ENCODE measurements around the gene CT45A8. TPM values are rescaled to one million over a fixed set of nuclear protein-coding genes. Genes with fewer than 3 reads are reported as not detected.
"Not testable (repeated sequence)": the region's sequence is repeated elsewhere in the genome, so short reads cannot be mapped to it uniquely, and the experiment has no call there.

Gene CT45A8
- total and polyA plus RNA-seq, 7 donors = not detected

- H3K4me3 ChIP-seq; H3K27ac ChIP-seq; H3K9me3 ChIP-seq; DNase-seq; intact Hi-C loops (cut with DNase I); H3K36me3 ChIP-seq (ENCODE audit: insufficient read depth in 1 of 2, low read depth in 1 of 2); ATAC-seq; H3K27me3 ChIP-seq (ENCODE audit: insufficient read depth in 3 of 3, low read length in 2 of 3); H3K4me1 ChIP-seq: not testable (repeated sequence)
- WGBS, 3 donors = no CpG with 5 or more reads among the region's 17 CpGs
These were observed 17.2 kb downstream of the CT45A8 start, which contains the start of gene CT45A7 for GRCh38 chrX:135837180-135837579. Gene CT45A7, minus strand, starts transcription at chrX:135837280. Its CDS starts 3,747 bp downstream, at chrX:135833533.

GRCh38 chrX:135819912-135820311 is 34.4 kb downstream of the CT45A8 start, which contains the start of gene CT45A2:
Gene CT45A2, minus strand, starts transcription at chrX:135820012. Its CDS starts 3,747 bp downstream, at chrX:135816265.
- intact Hi-C loops (cut with DNase I); H3K27ac ChIP-seq: not testable (repeated sequence)

GRCh38 chrX:135802687-135803086 is 51.7 kb downstream of the CT45A8 start, which contains the start of gene CT45A6:
Gene CT45A6, minus strand, starts transcription at chrX:135802787. Its CDS starts 3,794 bp downstream, at chrX:135798993.
- ATAC-seq; H3K27ac ChIP-seq; intact Hi-C loops (cut with DNase I); H3K9me3 ChIP-seq; DNase-seq; H3K36me3 ChIP-seq (ENCODE audit: insufficient read depth in 1 of 2, low read depth in 1 of 2); H3K27me3 ChIP-seq (ENCODE audit: insufficient read depth in 3 of 3, low read length in 2 of 3); H3K4me3 ChIP-seq; H3K4me1 ChIP-seq: not testable (repeated sequence)
- WGBS, 3 donors = no CpG with 5 or more reads among the region's 16 CpGs

More at GRCh38 chrX:135819912-135820311, 34.4 kb downstream of the CT45A8 start, which contains the start of gene CT45A2:
- not testable (repeated sequence) for H3K4me1 ChIP-seq; DNase-seq; H3K36me3 ChIP-seq (ENCODE audit: insufficient read depth in 1 of 2, low read depth in 1 of 2); H3K27me3 ChIP-seq (ENCODE audit: insufficient read depth in 3 of 3, low read length in 2 of 3); H3K4me3 ChIP-seq; ATAC-seq; H3K9me3 ChIP-seq
- no CpG with 5 or more reads among the region's 17 CpGs for WGBS, 3 donors

Other genes starting within 250 kb of the CT45A8 start
- not detected for gene CT45A1, start 140.9 kb downstream of the CT45A8 start, total RNA-seq
- gene CT45A1, start 140.9 kb downstream of the CT45A8 start, polyA plus RNA-seq = not detected
- gene CT45A3, start 86.3 kb downstream of the CT45A8 start, total RNA-seq = not detected
- gene CT45A3, start 86.3 kb downstream of the CT45A8 start, polyA plus RNA-seq = not detected
- gene CT45A5, start 69.0 kb downstream of the CT45A8 start, total RNA-seq = not detected
- gene CT45A5, start 69.0 kb downstream of the CT45A8 start, polyA plus RNA-seq = not detected
- not detected for gene CT45A6, start 51.8 kb downstream of the CT45A8 start, total RNA-seq
- gene CT45A6, start 51.8 kb downstream of the CT45A8 start, polyA plus RNA-seq = not detected
- gene CT45A2, start 34.5 kb downstream of the CT45A8 start, total RNA-seq = not detected
- not detected for gene CT45A2, start 34.5 kb downstream of the CT45A8 start, polyA plus RNA-seq
- not detected for gene CT45A7, start 17.3 kb downstream of the CT45A8 start, total RNA-seq
- not detected for gene CT45A7, start 17.3 kb downstream of the CT45A8 start, polyA plus RNA-seq
- gene CT45A9, start 17.3 kb upstream of the CT45A8 start, total RNA-seq = not detected
- not detected for gene CT45A9, start 17.3 kb upstream of the CT45A8 start, polyA plus RNA-seq
- not detected for gene CT45A10, start 38.9 kb upstream of the CT45A8 start, total RNA-seq
- gene CT45A10, start 38.9 kb upstream of the CT45A8 start, polyA plus RNA-seq = not detected
- gene SAGE1, start 39.2 kb upstream of the CT45A8 start, total RNA-seq = not detected
- gene SAGE1, start 39.2 kb upstream of the CT45A8 start, polyA plus RNA-seq = not detected
- 10 to 100 TPM; 17.8 to 21.1 (median 20.4) TPM for gene MMGT1, start 119.5 kb upstream of the CT45A8 start, total RNA-seq
- 10 to 100 TPM in 2 of 3 donors, 1 to 10 TPM in 1; 8.9 to 18.5 (median 12.2) TPM for gene MMGT1, start 119.5 kb upstream of the CT45A8 start, polyA plus RNA-seq
- 10 to 100 TPM in 1 of 4 donors, 1 to 10 TPM in 3; 8.8 to 11.8 (median 9.1) TPM for gene SLC9A6, start 130.9 kb upstream of the CT45A8 start, total RNA-seq
- gene SLC9A6, start 130.9 kb upstream of the CT45A8 start, polyA plus RNA-seq = 10 to 100 TPM in 1 of 3 donors, 1 to 10 TPM in 2; 7.9 to 16.9 (median 8.0) TPM

All from psoas muscle (tissue), 8 donors.